NCI-H1105 treated with DMSO at 0.1 percent for 48 hours (cell line): Measurements from ENCODE around the gene DUSP9.
"Not testable (repeated sequence)": the region's sequence is repeated elsewhere in the genome, so short reads cannot be mapped to it uniquely, and the experiment has no call there.

ENCODE experiments used
- DNase-seq: peaks from one replicate; lab custom pipeline; 2025; lab: John Stamatoyannopoulos, UW

The DUSP9 gene

GRCh38 chrX:153671589-153672530 is 24.9 kb downstream of the DUSP9 start:
- DNase-seq, result no peak

- DNase-seq, result no peak
Measured at GRCh38 chrX:153672531-153673427, 25.8 kb downstream of the DUSP9 start.

DNA sequence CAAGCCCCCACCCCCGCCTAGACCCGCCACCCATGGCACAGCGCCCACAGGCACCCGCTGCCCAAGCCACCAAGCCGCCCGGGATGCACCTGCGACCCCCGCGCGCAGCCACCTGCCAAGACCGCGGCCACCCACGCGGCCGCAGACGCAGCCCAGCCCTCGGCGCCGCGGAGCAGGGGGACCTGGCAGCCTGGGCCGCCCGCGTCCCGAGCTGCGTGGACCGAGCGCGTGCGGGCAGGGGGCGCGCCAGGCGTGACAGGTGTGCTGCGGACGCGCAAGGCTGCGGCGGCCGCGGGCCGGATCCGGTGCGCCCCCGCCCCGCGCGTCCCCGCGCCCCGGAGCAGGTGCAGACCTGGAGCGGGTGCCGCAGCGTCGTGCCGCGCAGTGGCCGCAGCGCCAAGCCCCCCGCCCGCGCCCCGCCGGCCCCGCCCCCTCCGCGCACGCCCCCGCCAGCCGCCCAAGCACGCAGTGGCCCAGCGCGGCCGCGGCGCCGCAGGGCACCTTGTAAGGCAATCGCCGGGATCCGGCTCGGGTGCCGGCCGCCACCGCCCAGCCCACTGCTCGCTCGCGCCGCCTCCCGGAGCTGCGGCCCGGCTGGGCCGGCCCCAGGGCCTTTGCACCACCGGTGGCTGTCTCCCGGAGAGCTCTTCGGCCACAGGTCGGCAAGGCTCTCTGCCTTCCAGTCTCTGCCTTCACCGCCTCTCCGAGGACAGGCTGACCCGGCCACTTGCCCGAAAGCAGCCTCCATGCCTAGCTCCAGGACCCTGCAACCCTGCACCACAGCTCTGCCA is 26.6 kb downstream of the DUSP9 start, which contains the start of gene PNCK:
Gene PNCK, minus strand, starts transcription at position 386 of the 791 bp plus-strand sequence. CDS start 737 bp downstream, outside the sequence.
- DNase-seq, result no peak

DNA sequence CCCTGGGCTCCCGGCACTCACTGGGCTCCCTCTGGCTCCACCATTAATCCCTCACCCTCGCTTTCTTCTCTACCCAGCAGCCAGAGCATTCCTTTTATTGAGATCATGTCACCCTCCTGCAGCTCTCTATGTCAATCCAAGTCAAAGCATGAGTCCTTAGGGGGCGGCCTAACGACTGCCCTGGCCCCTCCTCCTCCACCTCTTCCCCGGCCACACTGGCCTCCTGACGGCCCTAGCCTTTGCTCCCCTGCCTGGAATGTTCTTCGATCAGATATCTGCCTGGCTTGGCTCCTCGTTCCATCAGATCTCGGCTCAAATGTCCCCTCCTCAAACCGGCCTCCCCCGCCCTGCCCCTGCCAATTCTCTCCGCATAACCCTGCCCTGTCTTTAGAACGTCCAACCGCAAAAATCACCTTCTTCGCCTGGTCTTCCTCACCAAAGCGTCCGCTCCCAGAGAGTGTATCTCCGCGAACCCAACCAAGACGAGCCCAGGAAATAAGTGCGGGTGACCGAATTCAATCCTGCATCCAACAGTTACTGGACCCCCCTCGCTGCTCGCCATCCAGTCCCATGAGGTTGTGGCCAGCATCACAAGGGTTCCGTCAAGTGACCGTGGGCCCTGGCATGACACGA is 27.3 kb downstream of the DUSP9 start:
- no peak for DNase-seq

- no peak for DNase-seq
Measured at GRCh38 chrX:153681175-153681574, 34.2 kb downstream of the DUSP9 start.

- not testable (repeated sequence) for DNase-seq
Measured at GRCh38 chrX:153683486-153683885, 36.5 kb downstream of the DUSP9 start.

GRCh38 chrX:153684467-153685155 is 37.6 kb downstream of the DUSP9 start:
- no peak for DNase-seq

DNA sequence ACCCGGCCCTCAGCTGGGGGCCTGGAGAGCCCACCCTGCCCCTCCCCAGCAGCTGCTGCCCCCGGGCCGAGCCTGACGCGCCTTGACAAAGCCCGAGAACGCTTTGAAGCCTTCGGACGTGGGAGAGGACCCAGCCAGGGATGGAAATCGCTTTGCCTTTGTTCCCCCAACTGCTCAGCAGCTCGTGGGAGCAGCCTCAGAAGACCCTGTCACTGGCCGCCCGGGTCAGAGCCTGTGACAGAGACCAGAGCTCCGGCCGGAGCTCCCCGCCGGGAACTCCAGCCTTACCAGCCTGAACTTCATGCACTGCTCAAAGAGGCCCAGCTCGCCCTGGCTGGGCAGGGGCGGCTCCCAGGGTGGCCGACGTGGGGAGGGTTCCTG is 38.1 kb downstream of the DUSP9 start:
- DNase-seq, result no peak

GRCh38 chrX:153685751-153686696 is 39.0 kb downstream of the DUSP9 start:
- DNase-seq, result no peak

DNA sequence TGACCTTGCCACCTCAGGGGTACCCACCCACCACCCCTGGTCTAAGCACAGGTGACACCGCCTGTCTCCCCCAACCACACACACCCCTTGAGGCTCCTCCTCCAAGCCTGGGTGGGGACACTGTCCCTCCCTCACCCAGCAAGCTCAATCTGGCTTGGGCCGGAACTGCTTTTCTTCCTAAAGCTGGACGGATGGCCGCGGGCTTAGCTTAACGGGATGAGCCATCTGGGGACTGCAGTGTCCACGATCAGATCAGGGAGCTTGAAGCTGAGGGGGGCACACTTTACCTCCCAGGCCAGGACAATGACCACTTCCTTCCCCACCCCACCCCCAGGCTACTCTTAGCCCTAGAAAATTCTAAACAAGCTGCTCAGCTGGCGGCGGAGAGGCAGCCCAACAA is 39.7 kb downstream of the DUSP9 start:
- no peak for DNase-seq

DNA sequence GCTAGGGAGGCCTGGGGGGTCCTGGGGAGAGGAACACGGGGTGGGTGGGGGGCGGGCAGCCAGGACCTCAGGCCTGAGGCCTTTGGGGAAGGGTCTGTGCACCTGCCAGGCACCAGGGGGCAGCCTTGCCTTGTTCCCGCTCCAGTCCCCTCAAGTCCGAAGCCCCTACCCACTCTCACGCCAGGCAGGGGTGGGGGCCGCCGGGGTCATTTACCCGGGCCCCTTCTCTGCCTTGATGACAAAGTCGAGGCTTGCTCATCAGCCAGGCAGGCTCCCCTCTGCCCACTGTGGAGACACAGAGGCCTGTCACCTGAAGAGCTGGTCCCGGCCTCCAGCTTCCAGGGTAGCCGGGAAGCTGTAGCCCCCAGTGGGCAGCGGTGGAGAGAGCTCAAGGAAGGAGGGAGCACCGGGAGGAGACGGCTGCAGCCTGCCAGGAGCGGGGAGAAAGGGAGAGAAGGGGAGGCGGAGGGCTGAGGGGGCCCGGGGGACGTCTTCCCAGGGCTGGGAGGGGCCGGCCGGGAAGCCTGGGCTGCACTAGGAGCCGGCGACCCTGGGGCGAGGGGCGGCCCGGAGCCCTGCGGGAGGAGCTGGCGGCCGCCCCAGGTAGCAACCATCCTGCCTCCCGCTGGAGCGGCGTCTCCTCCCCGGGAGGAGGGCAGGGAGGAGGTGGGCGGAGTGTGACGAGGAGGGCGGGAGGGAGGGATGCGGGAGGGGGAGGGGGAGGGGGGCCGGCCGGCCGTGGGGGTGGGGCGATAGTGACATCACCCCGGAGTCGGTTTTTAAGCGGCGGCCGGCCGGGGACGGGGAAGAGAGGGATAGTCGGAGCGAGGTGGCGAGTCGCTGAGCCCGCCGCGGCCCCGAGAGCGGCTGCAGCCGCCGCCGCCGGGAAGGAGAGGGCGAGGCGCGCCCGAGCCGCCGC is 40.4 kb downstream of the DUSP9 start, which contains the start of gene SLC6A8:
Gene SLC6A8, plus strand, starts transcription at position 806 of the 919 bp plus-strand sequence. CDS start 649 bp downstream, outside the sequence.
- DNase-seq, result peak; percentile 71

GRCh38 chrX:153688071-153688470 is 41.1 kb downstream of the DUSP9 start:
- DNase-seq, result no peak

GRCh38 chrX:153688506-153688905 is 41.5 kb downstream of the DUSP9 start:
- no peak for DNase-seq

- DNase-seq, result no peak
Measured at GRCh38 chrX:153688911-153689590, 42.0 kb downstream of the DUSP9 start.

GRCh38 chrX:153689654-153690465 is 42.9 kb downstream of the DUSP9 start:
- no peak for DNase-seq

- no peak for DNase-seq
Measured at GRCh38 chrX:153690466-153690865, 43.5 kb downstream of the DUSP9 start.
